GM18505 (cell line): ENCODE results near the gene NFU1.

Experiments used
- ATAC-seq: cut with Tn5 transposase; IDR thresholded peaks from one replicate; pipeline ENCODE4 v1.9.1; 2021; ENCODE audit not compliant: unreplicated experiment
- POLR2A ChIP-seq: IDR thresholded peaks from 4 replicates; pipeline ENCODE4 v1.6.1; 2011; ENCODE audit warnings: borderline replicate concordance; ENCODE audit not compliant: insufficient read depth, insufficient read length; ENCODE audit errors: extremely low read depth

The NFU1 gene

GRCh38 chr2:69436938-69437750, at the start of gene NFU1:
Gene NFU1, minus strand, starts transcription at chr2:69437435. Its CDS starts 13 bp downstream, at chr2:69437422.
- TF ChIP-seq POLR2A: peak; percentile 95
- ATAC-seq: peak; percentile 94

DNA sequence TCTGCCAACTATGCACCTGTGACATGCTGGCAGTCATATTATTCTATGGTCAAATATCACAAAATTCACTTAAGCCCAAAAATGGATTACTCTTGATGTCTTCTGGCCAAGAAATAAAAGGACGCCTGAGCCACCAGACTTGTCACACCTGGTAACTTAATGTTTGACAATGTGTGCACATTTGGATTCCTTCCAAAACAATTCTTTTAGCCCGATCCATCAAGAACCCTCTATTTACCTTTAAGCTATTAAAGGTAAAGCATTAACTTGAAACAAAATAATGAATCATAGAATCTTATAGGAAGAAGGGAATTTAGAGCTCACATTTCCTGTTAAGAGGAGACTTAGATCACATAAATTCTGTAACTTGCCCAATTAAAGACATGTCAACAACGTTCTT, 46.5 kb upstream of the NFU1 start:
- ATAC-seq: no peak
- no peak for TF ChIP-seq POLR2A

DNA sequence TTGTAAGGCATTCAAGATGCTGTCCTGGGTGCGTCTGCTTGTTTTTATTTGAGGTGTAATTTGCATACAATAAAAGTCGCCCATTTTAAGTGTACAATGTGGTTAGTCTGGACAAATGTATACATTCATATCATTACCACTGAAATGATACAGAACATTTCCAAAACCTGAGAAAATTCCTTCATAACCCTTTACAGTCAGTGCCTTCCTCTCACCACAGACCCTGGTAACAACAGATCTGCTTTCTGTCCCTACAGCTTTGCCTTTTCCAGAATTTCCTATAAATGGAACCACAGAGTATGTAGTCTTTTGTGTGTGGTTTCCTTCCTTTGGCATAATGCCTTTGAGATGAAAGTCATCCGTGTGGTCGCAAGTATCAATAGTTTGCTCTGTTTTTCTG, 45.8 kb upstream of the NFU1 start:
- no peak for ATAC-seq
- no peak for TF ChIP-seq POLR2A

DNA sequence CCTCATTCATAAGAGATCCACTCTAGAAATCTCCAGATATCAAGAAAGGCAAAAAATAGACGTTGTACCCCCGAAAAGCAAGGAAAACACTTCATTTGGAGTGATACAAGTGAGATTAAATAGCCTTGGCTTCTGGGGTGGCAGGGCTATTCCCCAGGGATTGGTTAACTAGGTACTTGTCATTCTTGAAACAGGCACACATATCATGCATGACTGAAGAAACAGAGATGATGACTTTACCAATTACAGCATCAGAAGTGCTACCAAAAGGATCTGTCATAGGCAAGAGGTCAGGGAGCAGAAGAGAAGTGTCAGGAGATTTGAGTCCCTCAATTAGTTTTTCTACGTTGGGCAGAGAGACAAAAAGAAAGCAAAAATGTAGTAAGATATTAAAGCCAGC, 45.2 kb upstream of the NFU1 start:
- ATAC-seq: no peak
- no peak for TF ChIP-seq POLR2A

- TF ChIP-seq POLR2A: no peak
- ATAC-seq: no peak
Observed at GRCh38 chr2:69481421-69481820, 44.2 kb upstream of the NFU1 start.

DNA sequence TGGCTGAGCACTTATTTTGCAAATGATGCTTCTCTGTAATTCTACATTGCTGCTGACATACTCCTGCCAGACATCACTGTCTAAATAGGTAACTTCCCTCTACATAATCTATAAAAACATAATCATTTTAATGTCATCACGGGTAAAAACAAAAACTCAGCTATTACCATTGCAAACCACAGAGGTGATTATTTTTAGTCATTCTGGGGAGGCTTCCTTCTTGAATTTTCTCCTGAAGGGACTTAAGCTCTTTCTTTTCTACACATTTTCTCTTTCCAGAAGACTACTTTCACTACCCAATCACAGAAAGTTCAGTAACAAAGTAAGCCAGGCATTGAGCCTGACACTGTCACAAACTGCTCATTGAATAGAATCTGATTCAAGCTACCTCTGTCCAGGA, 40.4 kb upstream of the NFU1 start:
- TF ChIP-seq POLR2A: no peak
- ATAC-seq: no peak

DNA sequence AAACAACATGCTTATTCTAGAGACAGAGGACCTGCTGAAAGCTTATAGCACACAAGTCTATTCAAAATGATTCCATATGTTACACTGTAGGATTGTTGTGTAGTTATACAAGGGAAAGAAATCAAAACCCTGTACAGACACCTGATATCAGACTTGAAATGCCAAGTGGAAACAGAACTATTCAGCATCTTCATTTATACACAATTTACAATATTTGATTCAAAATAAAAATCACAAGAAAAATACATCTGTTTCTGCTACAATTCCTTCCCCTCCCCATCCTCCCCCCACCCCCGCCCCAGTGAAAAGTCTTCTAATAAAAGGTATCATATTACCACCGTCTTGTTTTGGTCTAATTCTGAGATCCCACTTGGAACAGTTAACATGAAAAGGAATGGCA, 37.5 kb upstream of the NFU1 start:
- TF ChIP-seq POLR2A: no peak
- no peak for ATAC-seq

GRCh38 chr2:69471793-69472192, 34.6 kb upstream of the NFU1 start:
- ATAC-seq: no peak
- no peak for TF ChIP-seq POLR2A

DNA sequence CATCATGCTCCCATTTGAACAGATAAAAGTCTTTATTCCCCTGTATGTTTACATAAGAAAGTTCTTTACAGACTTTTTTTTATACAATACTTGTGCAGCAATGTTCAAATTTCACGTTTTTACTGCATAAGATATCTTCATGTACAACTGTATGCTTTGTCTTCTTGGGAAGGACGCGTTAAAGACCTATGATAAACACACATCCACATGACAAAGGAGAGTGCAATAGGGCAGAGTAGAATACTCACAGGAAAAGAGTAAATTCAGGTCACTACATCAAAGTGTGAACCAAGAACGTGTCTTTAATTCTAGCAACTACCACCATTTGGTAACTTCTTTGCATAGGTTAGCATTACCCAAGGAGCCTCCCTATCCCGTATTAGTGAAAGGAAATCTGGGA, 33.7 kb upstream of the NFU1 start:
- ATAC-seq: no peak
- no peak for TF ChIP-seq POLR2A

DNA sequence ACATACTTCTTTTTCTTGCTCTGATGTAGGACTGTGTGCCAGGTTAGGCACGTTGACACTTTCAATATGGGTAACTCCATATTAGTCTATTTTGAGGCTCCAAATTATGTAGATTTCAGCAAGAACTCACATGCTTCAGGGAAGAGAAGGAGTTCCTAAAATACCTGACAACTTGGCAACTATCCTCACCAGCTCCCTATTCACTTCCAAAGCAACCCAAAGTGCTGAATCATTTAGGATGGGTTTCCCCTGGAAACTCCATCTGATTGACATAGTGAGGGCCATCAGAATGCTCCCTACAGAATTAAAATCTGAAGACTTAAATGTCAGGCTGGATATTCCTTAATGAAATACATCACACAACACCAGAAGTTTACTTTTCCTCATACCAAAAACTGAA, 32.5 kb upstream of the NFU1 start:
- no peak for TF ChIP-seq POLR2A
- ATAC-seq: no peak

DNA sequence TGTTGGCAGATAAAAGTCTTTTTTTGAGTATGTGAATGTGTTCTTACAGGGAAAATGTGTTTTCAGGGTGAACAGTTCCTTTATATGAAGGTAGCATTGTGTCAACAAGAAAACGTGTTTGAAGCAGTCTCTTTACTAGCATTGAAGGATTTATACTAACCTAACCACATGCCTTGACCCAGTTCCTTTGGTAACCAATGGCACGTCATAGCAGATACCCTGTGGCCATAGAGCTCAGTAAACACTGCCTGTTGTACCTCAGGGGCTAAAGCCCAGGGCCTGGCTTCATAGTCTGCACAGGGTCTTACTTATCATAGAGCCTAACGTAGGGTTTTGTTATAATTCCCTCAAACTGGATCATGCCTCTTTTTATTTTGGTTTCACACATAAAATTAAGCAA, 32.1 kb upstream of the NFU1 start:
- no peak for ATAC-seq
- no peak for TF ChIP-seq POLR2A

DNA sequence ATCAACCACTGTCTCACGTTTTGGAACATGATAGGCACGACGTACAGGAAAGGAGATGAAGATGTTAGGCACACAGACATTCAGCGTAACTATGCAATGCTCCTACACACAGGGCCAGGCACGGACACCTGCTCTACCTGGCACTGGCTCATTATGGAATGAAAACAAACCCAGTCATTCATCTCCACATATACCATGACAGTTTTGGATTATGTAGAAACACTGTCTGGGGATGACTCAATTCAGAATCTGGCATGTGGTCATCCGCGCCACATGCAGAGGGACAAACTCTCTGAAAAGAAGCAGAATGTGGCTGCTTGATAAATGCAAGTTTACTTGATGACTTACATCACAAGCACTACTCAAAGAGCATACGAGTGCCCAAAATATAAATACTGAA, 29.5 kb upstream of the NFU1 start:
- TF ChIP-seq POLR2A: no peak
- no peak for ATAC-seq

DNA sequence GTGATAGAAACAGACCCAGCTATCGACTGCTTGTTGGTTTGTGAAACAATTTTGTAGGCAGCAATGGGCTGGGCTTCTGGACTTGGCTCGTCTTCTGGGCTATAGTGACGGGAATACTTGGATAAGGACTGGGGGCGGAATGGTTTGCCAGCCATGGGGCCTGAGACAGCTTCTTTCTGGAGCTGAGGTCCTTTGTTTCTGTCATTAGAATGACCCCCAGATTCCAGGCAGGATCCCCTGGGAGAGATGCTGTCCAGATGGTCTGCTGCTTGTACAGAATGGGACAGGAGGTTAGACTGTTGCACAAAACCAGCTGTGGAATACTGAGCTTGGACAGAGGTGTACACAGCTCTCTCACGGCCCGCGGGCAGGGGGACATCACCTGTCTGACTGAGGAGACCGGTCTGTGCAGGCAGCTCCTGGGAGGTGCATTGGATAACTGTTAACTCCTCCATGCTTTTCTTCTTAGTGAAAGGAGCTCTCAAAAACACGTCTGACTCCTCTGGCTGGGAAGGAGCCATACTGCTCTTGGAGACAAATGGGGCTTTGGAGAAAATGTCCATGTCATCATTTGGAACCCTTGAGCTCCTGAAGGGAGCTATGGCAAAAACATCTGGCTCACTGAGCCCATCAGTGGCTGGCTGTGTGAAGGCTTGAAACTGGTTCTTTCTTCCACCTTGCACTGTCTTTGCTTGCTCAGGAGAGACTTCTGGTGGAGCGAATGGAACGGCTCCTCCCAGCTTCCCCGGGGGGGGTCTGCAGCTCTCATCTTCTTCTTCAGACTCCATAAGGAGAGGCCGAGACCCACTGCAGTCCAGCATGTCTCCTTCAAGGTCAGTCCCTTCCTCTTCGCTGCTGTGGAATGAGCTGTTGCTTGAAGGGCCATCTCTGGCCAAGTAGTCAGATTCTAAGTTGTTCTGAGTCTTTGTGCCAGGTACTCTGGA, 28.6 kb upstream of the NFU1 start:
- no peak for ATAC-seq

DNA sequence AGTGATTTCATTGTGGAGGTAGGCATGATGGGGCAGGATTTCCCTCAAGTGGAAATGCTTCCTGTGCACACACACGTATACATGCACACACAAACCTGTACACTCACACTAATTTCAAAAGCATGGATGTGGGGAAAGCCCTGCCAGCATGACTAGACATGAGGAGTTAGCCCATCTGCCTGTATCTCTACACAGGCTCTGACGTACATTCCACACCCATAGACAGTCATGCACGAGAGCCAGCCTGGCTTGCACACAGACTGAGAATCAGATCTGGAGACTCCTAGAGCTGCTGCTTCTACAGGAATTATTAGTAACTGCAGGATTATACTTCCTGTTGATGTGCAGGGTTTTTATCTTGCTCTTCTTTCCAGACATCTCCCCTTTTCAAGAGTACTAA, 27.3 kb upstream of the NFU1 start:
- TF ChIP-seq POLR2A: no peak
- no peak for ATAC-seq

More for the DNA sequence above, 28.6 kb upstream of the NFU1 start:
- no peak for TF ChIP-seq POLR2A
